Sigmoid colon (tissue), 7 donors: Measurements from ENCODE around the gene MAPKAPK3. TPM values are rescaled to one million over a fixed set of nuclear protein-coding genes. Genes with fewer than 3 reads are reported as not detected.

Experiments used
- DNase-seq: peaks from one replicate; pipeline ENCODE4 v3.0.0-alpha.2; 2019
- H3K27ac ChIP-seq, 4 donors: fragments of 200-600 bp; sonication (generic); one replicate each; pipeline ENCODE4 v1.5.1; 2016 to 2019; ENCODE audit warnings: mild to moderate bottlenecking in 1 of 4
- H3K27me3 ChIP-seq, 3 donors: fragments of 200-600 bp; sonication (generic); one replicate each; pipeline ENCODE4 v1.5.1; 2019; ENCODE audit warnings: mild to moderate bottlenecking in 1 of 3
- H3K36me3 ChIP-seq, 4 donors: fragments of 200-600 bp; sonication (generic); one replicate each; pipeline ENCODE4 v1.5.1; 2016 to 2019
- H3K4me1 ChIP-seq, 4 donors: fragments of 200-600 bp; sonication (generic); one replicate each; pipeline ENCODE4 v1.5.1; 2017 to 2019
- H3K4me3 ChIP-seq, 4 donors: fragments of 200-600 bp; sonication (generic); one replicate each; pipeline ENCODE4 v1.5.1; 2017 to 2019; ENCODE audit warnings: mild to moderate bottlenecking in 2 of 4, moderate library complexity in 1 of 4
- H3K9me3 ChIP-seq, 4 donors: fragments of 200-600 bp in 3 of 4; sonication (generic) in 3 of 4; one replicate each; pipeline versions ENCODE4 v1.5.1 to v1.6.1; 2013 to 2019
- EP300 ChIP-seq, 4 donors: sonication (generic); formaldehyde crosslinking; IDR thresholded peaks; one replicate each; pipeline ENCODE4 v1.6.1; 2017; ENCODE audit warnings: antibody characterized with exemption in 4 of 4
- POLR2A ChIP-seq, 2 donors: fragments of 450-650 bp; IDR thresholded peaks; one replicate each; pipeline ENCODE4 v1.6.1; 2016; ENCODE audit warnings: antibody characterized with exemption in 2 of 2, mild to moderate bottlenecking in 2 of 2, moderate library complexity in 2 of 2
- POLR2AphosphoS5 ChIP-seq, 4 donors: sonication (generic); formaldehyde crosslinking; IDR thresholded peaks; one replicate each; pipeline ENCODE4 v1.6.1; 2017; ENCODE audit warnings: antibody characterized with exemption in 4 of 4
- WGBS, 2 donors: extraction: QIAGEN DNeasy Blood & Tissue Kit; methylation state at CpG; one replicate each; pipeline ENCODE4 v1.1.7; 2013; 5-methylcytosine and 5-hydroxymethylcytosine counted together
- intact Hi-C: fragments of 100-400 bp; cut with DNase I; formaldehyde crosslinking; loops from one replicate; pipeline ENCODE4 v1.15.1; 2023
- polyA plus RNA-seq, 3 donors: library from polyadenylated mRNA; stranded (reverse); fragments of 200-250 nt; gene quantifications; one replicate each; pipeline ENCODE4 v1.2.3, GENCODE V29; 2013
- total RNA-seq, 4 donors: library from RNA; depleted of rRNA; stranded (reverse); fragments of >200 nt; gene quantifications; one replicate each; pipeline ENCODE4 v1.1.0, GENCODE V29; 2016
- TF ChIP-seq, protein P1 (sequence below), 4 experiments: fragments of 450-650 bp in 3 of 4; fragments of 200-600 bp in 1 of 4; IDR thresholded peaks; one replicate each; pipeline ENCODE4 v1.5.1; 2016 to 2019; ENCODE audit warnings: antibody characterized with exemption in 4 of 4, mild to moderate bottlenecking in 3 of 4, moderate library complexity in 2 of 4
- donor health status: healthy with polysubstance abuse.
- donor health status: Bipolar disorder and iron deficiency.
- donor health status: healthy.

MAPKAPK3 gene
- total and polyA plus RNA-seq, 7 donors: 15.2 to 32.8 (median 19.8) TPM

DNA sequence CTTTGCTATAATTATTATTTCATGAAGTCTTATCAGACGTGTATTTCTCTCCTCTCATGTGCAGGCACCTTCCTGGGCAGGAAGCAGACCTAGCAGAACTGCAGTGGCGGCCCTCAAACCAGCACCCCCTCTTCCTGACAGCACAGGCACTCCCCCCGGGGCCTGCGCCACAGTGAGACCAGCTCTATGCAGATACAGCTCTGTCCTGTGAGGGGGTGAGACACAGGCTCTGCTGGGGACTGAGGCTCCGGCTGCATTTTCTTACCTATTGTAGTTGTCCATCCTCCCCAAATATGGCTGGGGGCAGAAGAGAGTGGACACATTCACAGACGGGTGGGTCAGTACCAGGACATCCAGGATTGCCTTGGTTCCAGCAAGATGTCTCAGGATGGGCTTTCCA is 10.4 kb upstream of the MAPKAPK3 start:
- Histone ChIP-seq H3K27ac (no peak overlapping the region), H3K9me3 (no peaks in the 10 kb centered on the region), H3K4me1 (peaks cover 0 to 48% (median 39%) of the 10 kb centered on the region in 4 donors), H3K27me3 (no peaks in the 10 kb centered on the region), H3K36me3 (peaks cover 0 to 26% (median 13%) of the 10 kb centered on the region in 4 donors), H3K4me3 (no peak overlapping the region)
- no peak for DNase-seq
- WGBS, 2 donors: 46 to 54% methylated on average over 6 of the region's 6 CpGs
- intact Hi-C loops: no loop called here
- TF ChIP-seq, protein P1, sequence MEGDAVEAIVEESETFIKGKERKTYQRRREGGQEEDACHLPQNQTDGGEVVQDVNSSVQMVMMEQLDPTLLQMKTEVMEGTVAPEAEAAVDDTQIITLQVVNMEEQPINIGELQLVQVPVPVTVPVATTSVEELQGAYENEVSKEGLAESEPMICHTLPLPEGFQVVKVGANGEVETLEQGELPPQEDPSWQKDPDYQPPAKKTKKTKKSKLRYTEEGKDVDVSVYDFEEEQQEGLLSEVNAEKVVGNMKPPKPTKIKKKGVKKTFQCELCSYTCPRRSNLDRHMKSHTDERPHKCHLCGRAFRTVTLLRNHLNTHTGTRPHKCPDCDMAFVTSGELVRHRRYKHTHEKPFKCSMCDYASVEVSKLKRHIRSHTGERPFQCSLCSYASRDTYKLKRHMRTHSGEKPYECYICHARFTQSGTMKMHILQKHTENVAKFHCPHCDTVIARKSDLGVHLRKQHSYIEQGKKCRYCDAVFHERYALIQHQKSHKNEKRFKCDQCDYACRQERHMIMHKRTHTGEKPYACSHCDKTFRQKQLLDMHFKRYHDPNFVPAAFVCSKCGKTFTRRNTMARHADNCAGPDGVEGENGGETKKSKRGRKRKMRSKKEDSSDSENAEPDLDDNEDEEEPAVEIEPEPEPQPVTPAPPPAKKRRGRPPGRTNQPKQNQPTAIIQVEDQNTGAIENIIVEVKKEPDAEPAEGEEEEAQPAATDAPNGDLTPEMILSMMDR (IDR thresholded peaks at IDR 0.05): no peak
- TF ChIP-seq POLR2AphosphoS5 (IDR thresholded peaks at IDR 0.05) (no peak), EP300 (IDR thresholded peaks at IDR 0.05) (no peak), POLR2A (IDR thresholded peaks at IDR 0.05) (no peak)

GRCh38 chr3:50607271-50608091 is 9.5 kb upstream of the MAPKAPK3 start:
- H3K36me3 ChIP-seq: peaks cover 0 to 26% (median 13%) of the 10 kb centered on the region in 4 donors
- no peak overlapping the region for H3K27ac ChIP-seq
- TF ChIP-seq POLR2A (IDR thresholded peaks at IDR 0.05) (no peak), EP300 (IDR thresholded peaks at IDR 0.05) (no peak), POLR2AphosphoS5 (IDR thresholded peaks at IDR 0.05) (no peak)
- TF ChIP-seq, protein P1 (IDR thresholded peaks at IDR 0.05): no peak
- intact Hi-C loops: no loop called here
- peaks cover 0 to 43% (median 34%) of the 10 kb centered on the region in 4 donors for H3K4me1 ChIP-seq
- WGBS, 2 donors: 79 to 85% methylated on average over 29 of the region's 29 CpGs
- no peak overlapping the region for H3K4me3 ChIP-seq
- DNase-seq: no peak
- H3K27me3 ChIP-seq: no peaks in the 10 kb centered on the region
- H3K9me3 ChIP-seq: no peaks in the 10 kb centered on the region

- no peak overlapping the region for H3K27ac ChIP-seq
- intact Hi-C loops: no loop called here
- DNase-seq: no peak
- H3K9me3 ChIP-seq: no peaks in the 10 kb centered on the region
- peaks cover 0 to 26% (median 13%) of the 10 kb centered on the region in 4 donors for H3K36me3 ChIP-seq
- H3K27me3 ChIP-seq: no peaks in the 10 kb centered on the region
- no peak overlapping the region for H3K4me3 ChIP-seq
- TF ChIP-seq, protein P1 (IDR thresholded peaks at IDR 0.05): no peak
- TF ChIP-seq EP300 (IDR thresholded peaks at IDR 0.05) (no peak), POLR2A (IDR thresholded peaks at IDR 0.05) (no peak), POLR2AphosphoS5 (IDR thresholded peaks at IDR 0.05) (no peak)
- WGBS, 2 donors: 75 to 85% methylated on average over 7 of the region's 7 CpGs
- H3K4me1 ChIP-seq: peaks cover 0 to 43% (median 34%) of the 10 kb centered on the region in 4 donors
These were observed 8.7 kb upstream of the MAPKAPK3 start for GRCh38 chr3:50608278-50608677.

DNA sequence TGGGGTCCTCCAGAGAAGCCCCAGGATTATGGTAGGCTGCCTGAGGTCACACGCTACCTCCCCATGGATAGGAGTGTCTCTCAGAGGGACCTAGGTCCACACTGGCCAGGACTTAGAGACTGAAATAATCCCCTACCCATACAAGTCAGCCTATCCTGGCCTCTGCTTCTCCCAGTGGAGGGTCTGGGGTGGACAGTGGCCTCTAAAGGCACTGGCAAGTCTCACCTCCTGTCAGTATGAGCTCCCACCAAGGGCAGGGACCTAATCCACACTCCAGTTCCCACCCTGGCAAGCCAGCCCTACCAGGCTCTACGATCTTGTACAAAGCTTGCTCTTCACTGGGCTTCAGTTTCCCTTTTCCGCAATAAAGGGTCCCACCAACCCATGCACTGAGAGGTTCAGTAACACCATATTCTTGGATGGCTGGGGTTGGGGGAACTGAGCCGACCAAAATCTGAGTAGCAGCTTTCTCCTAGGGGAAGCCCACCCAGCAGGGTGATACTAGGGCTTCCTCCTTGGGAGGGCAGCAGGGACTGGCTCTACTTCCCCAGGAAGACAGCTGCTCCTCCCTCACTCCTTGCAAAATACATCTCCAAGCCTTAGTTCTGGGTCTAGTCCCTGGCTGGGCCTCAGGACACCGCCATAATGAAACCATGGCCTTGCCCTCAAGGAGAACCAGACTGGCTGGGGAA is 7.7 kb upstream of the MAPKAPK3 start:
- H3K36me3 ChIP-seq: peaks cover 0 to 26% (median 13%) of the 10 kb centered on the region in 4 donors
- no peaks in the 10 kb centered on the region for H3K9me3 ChIP-seq
- intact Hi-C loops: no loop called here
- peak overlapping the region in 2 of 4 donors; percentile 72 to 73 for H3K4me3 ChIP-seq
- H3K27me3 ChIP-seq: no peaks in the 10 kb centered on the region
- no peak for DNase-seq
- peaks cover 0 to 47% (median 34%) of the 10 kb centered on the region in 4 donors for H3K4me1 ChIP-seq
- no peak overlapping the region for H3K27ac ChIP-seq
- 76 to 89% methylated on average over 5 of the region's 5 CpGs for WGBS, 2 donors
- TF ChIP-seq, protein P1 (IDR thresholded peaks at IDR 0.05): no peak
- no peak for TF ChIP-seq EP300 (IDR thresholded peaks at IDR 0.05)
